NT2/D1 (cell line): ENCODE data around the gene ORC5.

Experiments
- YY1 ChIP-seq: IDR thresholded peaks from 2 replicates; pipeline ENCODE4 v1.6.1; 2011; ENCODE audit not compliant: insufficient read length, insufficient read depth
- ZNF274 ChIP-seq: IDR thresholded peaks from 2 replicates; pipeline ENCODE4 v1.6.1; 2011; ENCODE audit warnings: mild to moderate bottlenecking, low read depth, low read length

DNA sequence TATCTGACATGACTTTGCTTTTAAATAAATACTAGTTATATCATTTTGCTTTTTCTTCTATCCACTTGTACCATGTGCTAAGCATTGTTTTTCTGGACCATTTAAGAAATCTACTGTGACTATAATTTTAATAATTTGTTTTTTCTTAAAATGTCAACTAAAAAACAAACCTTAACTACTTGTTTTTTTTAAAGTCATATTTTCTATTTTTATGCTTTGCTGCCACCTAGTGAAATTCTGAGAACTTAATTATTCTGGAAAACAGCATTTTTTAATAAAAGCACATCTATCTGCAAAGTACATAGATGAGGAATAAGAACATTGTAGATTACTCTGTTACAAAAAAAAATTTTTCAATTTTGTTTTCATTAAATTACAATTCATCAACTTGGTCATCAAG is 47.4 kb downstream of the ORC5 start:
- no peak for TF ChIP-seq ZNF274
- no peak for TF ChIP-seq YY1
